GM12875 (cell line): ENCODE data around the gene TNIK.
"Not testable (repeated sequence)": the region's sequence is repeated elsewhere in the genome, so short reads cannot be mapped to it uniquely, and the experiment has no call there.

Experiments used
- H3K4me3 ChIP-seq: one replicate; pipeline ENCODE4 v1.5.1; 2011; ENCODE audit warnings: low read depth, low read length, control low read depth
- CTCF ChIP-seq: IDR thresholded peaks from 2 replicates; pipeline ENCODE4 v1.5.1; 2011; ENCODE audit warnings: low read depth, mild to moderate bottlenecking, control low read depth, inconsistent platforms, low read length, moderate library complexity, borderline replicate concordance; ENCODE audit not compliant: insufficient read depth

Gene TNIK

DNA sequence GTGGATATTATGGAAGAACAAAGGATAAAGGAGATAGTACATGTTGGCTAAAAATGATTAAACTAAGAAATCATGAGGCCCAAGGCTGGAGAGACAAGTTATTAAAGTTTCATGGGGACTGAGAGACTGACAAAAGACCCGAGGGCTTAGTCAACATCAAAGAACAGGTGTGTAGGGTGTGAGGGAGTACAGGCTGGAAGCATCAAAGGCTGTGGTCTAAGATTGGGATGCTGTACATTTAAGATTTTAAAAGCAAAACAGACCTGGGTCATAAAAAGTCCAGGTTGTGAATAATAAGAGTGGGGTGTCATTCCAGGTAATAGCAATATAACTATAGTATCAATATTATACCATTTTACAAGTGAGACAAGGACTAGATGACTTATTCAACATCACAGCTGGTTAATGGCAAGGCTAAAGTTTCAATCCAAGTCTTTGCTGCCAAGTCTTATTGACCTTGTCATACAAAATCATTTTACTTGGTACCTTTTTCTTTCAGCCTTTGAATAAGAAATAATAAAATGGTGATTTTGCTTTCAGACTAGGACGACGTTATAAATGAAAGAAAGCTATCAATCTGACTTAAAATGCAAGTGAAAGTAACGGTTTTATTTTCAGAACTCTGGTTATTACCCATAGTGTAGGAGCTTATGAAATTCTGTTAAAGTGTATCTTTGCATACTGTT is 211.6 kb downstream of the TNIK start:
- H3K4me3 ChIP-seq: no peak overlapping the region
- TF ChIP-seq CTCF: no peak

DNA sequence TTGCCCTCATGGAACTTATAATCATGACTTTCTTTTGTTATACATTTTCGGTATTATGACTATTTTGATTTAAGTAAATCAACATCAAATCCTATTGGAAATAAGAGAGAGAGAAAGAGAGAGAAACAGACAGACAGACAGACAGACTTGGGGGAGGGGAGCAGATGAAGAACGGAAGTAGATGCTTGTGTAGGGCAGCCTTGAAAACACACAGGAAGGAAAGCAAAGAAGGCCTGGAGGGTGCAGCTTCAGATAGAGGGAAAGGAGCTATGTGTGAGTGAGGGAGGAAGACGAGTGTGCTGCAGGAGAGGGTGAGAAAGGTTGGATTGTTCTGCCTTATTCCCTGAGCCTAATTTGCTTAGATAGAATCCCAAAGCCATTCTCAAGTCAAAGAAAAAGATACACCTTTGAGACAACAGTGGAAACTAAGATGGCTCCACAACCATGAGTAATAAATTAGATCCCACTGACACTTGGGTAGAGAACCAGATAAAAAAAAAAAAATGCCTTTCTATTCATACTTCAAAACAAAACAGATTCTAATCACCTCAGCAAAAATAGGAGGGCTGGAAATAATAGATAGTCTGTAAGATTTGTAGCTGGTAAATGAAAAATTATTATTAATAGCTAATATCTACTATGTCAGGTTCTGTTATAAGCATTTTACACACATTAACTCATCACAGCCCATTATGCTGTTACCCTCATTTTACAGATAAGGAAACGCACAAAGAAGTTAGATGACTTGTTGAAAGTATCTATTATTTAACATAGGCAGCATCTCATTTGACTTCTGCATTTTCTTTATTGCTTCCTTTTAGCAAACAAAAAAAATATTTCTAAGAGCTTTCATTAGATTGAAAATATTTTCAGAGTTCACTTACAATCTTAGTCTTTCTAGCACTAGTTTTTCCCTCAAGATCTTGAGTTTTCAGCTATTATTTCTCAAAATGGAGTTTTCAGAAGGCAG is 214.1 kb downstream of the TNIK start:
- TF ChIP-seq CTCF: no peak
- H3K4me3 ChIP-seq: no peak overlapping the region

- TF ChIP-seq CTCF: no peak
- H3K4me3 ChIP-seq: no peak overlapping the region
Observed at GRCh38 chr3:171242951-171243350, 217.3 kb downstream of the TNIK start.

DNA sequence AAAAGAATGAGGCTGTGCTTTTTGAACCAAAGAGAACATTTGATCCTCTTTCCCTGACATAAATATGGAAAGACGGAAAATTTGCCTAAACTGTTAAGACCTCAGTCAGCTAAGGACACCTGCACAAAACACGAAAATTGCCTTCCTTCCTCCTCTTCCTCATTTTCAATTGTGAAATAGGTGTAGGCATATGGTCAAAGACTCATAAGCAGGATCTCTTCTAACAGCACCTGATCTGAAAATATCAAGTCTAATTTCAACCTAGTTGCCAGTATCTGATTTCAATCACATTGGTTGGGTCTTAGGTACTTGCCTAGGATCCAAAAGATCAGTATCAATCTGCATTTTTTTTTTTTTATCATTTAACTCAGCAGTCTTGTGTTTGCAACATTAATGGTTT is 218.0 kb downstream of the TNIK start:
- TF ChIP-seq CTCF: no peak
- no peak overlapping the region for H3K4me3 ChIP-seq

DNA sequence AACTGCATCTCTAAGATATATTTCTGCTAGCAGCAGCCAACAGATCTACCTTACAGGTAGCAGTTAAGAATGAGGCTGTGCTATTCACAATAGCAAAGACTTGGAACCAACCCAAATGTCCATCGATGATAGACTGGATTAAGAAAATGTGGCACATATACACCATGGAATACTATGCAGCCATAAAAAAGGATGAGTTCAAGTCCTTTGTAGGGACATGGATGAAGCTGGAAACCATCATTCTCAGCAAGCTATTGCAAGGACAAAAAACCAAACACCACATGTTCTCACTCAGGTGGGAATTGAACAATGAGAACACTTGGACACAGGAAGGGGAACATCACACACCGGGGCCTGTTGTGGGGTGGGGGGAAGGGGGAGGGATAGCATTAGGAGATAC is 218.6 kb downstream of the TNIK start:
- not testable (repeated sequence) for H3K4me3 ChIP-seq

GRCh38 chr3:171240504-171240835 is 219.7 kb downstream of the TNIK start:
- no peak for TF ChIP-seq CTCF
- no peak overlapping the region for H3K4me3 ChIP-seq

DNA sequence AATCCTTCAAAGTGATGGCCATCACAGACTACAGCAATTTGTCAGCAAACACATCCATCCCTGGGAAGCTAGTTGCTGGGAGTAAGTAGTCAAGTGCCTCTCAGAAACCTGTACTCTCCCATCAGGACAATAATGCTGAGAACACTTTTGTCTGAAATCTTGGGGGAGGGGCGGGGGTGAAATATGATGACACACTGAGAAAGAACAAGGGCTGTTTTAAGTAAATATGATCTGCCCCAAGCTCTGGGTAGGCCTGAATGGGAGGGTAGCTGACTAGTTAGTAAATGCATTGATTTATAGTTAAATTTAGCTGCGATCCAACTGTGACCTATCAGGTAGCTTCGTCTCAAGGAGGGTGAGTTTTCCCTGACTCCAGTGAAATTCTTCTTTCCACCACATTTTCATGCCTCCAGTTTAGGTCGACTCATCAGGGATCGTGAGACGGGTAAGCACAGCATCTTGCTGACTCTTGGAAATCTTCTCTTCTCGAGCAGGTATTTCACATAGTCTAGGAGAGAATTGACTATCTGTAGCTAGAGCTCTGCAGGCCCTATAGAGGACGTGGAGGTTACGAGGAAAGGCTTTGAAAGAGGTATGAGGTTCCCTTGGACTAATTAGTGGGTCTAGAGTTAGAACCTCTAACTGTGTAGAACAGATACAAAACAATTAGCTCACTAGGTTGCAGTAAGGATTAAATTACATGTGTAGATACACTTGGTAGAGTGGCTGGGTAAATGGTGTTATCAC is 220.3 kb downstream of the TNIK start:
- TF ChIP-seq CTCF: no peak
- no peak overlapping the region for H3K4me3 ChIP-seq
